SK-N-SH (cell line): Measurements from ENCODE around the gene WWC2. TPM values are rescaled to one million over a fixed set of nuclear protein-coding genes. Genes with fewer than 3 reads are reported as not detected.

Experiments used
- CTCF ChIA-PET: fragments of 300-600, 350-600 bp; formaldehyde crosslinking; extraction: SDS; loops from one replicate; lab custom pipeline; 2021; lab: Yijun Ruan, JAX
- POLR2A ChIA-PET: fragments of 350-600 bp; sonication (Branson Sonifier 250); formaldehyde crosslinking; extraction: SDS; loops from one replicate; lab custom pipeline; 2020; ENCODE audit warnings: antibody characterized with exemption, inconsistent platforms; lab: Yijun Ruan, JAX
- DNase-seq: peaks from one replicate; pipeline ENCODE4 v3.0.0; 2012
- H2AFZ ChIP-seq: fragments of 200-600 bp; sonication (generic); 2 replicates; pipeline ENCODE4 v1.8.1; 2016; ENCODE audit warnings: antibody characterized with exemption, mild to moderate bottlenecking, low read depth
- H3F3A ChIP-seq: fragments of 200-600 bp; sonication (generic); replicated peaks from 2 replicates; pipeline ENCODE3; 2016; ENCODE audit warnings: antibody characterized with exemption, mild to moderate bottlenecking; ENCODE audit not compliant: insufficient read depth
- H3K27ac ChIP-seq, 2 experiments: fragments of 200-500 bp in 1 of 2; fragments of 200-600 bp in 1 of 2; sonication (Bioruptor generic) in 1 of 2; sonication (generic), shearing (Covaris generic) in 1 of 2; 2 replicates each; pipeline versions ENCODE4 v1.5.1 to v1.6.1; 2014 to 2016; ENCODE audit warnings: low read depth in 2 of 2, inconsistent platforms in 1 of 2, low read length in 1 of 2, mild to moderate bottlenecking in 1 of 2, mixed read lengths in 1 of 2
- H3K27me3 ChIP-seq: fragments of 200-600 bp; sonication (generic), shearing (Covaris generic); 2 replicates; pipeline ENCODE4 v1.6.1; 2016; ENCODE audit warnings: mixed run types; ENCODE audit not compliant: insufficient read depth
- H3K36me3 ChIP-seq, 2 experiments: fragments of 200-500 bp in 1 of 2; fragments of 200-600 bp in 1 of 2; sonication (Bioruptor generic) in 1 of 2; sonication (generic) in 1 of 2; replicated peaks in 1 of 2; 2 replicates each; pipeline versions ENCODE3 to v1.5.1; 2014 to 2016; ENCODE audit warnings: low read length in 1 of 2, mild to moderate bottlenecking in 1 of 2; ENCODE audit not compliant: insufficient read depth in 2 of 2, control insufficient read depth in 1 of 2
- H3K4me1 ChIP-seq, 2 experiments: fragments of 200-500 bp in 1 of 2; fragments of 200-600 bp in 1 of 2; sonication (Bioruptor generic) in 1 of 2; sonication (generic), shearing (Covaris generic) in 1 of 2; 2 replicates each; pipeline versions ENCODE4 v1.5.1 to v1.6.1; 2014 to 2016; ENCODE audit warnings: low read depth in 1 of 2, low read length in 1 of 2, mixed run types in 1 of 2; ENCODE audit not compliant: insufficient read depth in 2 of 2, control insufficient read depth in 1 of 2
- H3K4me2 ChIP-seq: fragments of 200-600 bp; sonication (generic), shearing (Covaris generic); 2 replicates; pipeline ENCODE4 v1.6.1; 2017; ENCODE audit warnings: mixed run types
- H3K4me3 ChIP-seq, 2 experiments: fragments of 200-500 bp in 1 of 2; fragments of 200-600 bp in 1 of 2; sonication (Bioruptor generic) in 1 of 2; sonication (generic), shearing (Covaris generic) in 1 of 2; 2 replicates each; pipeline versions ENCODE4 v1.5.1 to v1.8.1; 2014 to 2016; ENCODE audit warnings: low read depth in 2 of 2, inconsistent platforms in 1 of 2, low read length in 1 of 2, mild to moderate bottlenecking in 1 of 2, mixed read lengths in 1 of 2, moderate library complexity in 1 of 2
- H3K79me2 ChIP-seq: fragments of 200-600 bp; sonication (generic); 2 replicates; pipeline ENCODE4 v1.8.1; 2017; ENCODE audit warnings: mild to moderate bottlenecking; ENCODE audit not compliant: insufficient read depth
- H3K9ac ChIP-seq: fragments of 200-600 bp; sonication (generic); 2 replicates; pipeline ENCODE4 v1.6.1; 2017; ENCODE audit warnings: mixed run types
- H3K9me2 ChIP-seq: fragments of 200-600 bp; sonication (generic); 2 replicates; pipeline ENCODE4 v1.6.1; 2017; ENCODE audit warnings: mixed run types
- H3K9me3 ChIP-seq: fragments of 200-600 bp; sonication (generic); 2 replicates; pipeline ENCODE4 v1.6.1; 2017; ENCODE audit warnings: mixed run types, mild to moderate bottlenecking, moderate library complexity
- H4K20me1 ChIP-seq: fragments of 200-600 bp; sonication (generic); 2 replicates; pipeline ENCODE4 v1.6.1; 2017; ENCODE audit warnings: mild to moderate bottlenecking, mixed run types; ENCODE audit not compliant: insufficient read depth
- EP300 ChIP-seq, 2 experiments: IDR thresholded peaks; 2 replicates each; pipeline versions ENCODE4 v1.4.0 to v1.6.1; 2012; ENCODE audit warnings: borderline replicate concordance in 1 of 2, low read depth in 1 of 2, low read length in 1 of 2
- FOSL2 ChIP-seq: IDR thresholded peaks from 2 replicates; pipeline ENCODE4 v1.4.0; 2012; ENCODE audit warnings: low read depth, mild to moderate bottlenecking, moderate library complexity, borderline replicate concordance
- FOXJ3 ChIP-seq: sonication (generic); formaldehyde crosslinking; IDR thresholded peaks from 2 replicates; pipeline ENCODE4 v1.5.1; 2020; ENCODE audit warnings: mild to moderate bottlenecking, missing genetic modification reagents
- FOXM1 ChIP-seq: IDR thresholded peaks from 2 replicates; pipeline ENCODE4 v1.4.0; 2012; ENCODE audit warnings: low read depth, mild to moderate bottlenecking
- GABPA ChIP-seq: IDR thresholded peaks from 2 replicates; pipeline ENCODE4 v1.4.0; 2012; ENCODE audit warnings: low read depth, mild to moderate bottlenecking
- IRF3 ChIP-seq: fragments of 150-350 bp; IDR thresholded peaks from 2 replicates; pipeline ENCODE4 v1.6.1; 2016; ENCODE audit warnings: mild to moderate bottlenecking, low read depth, low read length
- JUND ChIP-seq: IDR thresholded peaks from 2 replicates; pipeline ENCODE4 v1.4.0; 2012
- MAX ChIP-seq: IDR thresholded peaks from 2 replicates; pipeline ENCODE4 v1.4.0; 2012; ENCODE audit warnings: low read depth
- MEF2A ChIP-seq: IDR thresholded peaks from 2 replicates; pipeline ENCODE4 v1.4.0; 2012; ENCODE audit warnings: low read depth, borderline replicate concordance
- MXI1 ChIP-seq: IDR thresholded peaks from 2 replicates; pipeline ENCODE4 v1.6.1; 2012; ENCODE audit warnings: mild to moderate bottlenecking, low read depth, low read length, improper control_type of control experiment
- PBX3 ChIP-seq: IDR thresholded peaks from 2 replicates; pipeline ENCODE4; 2012
- POLR2AphosphoS5 ChIP-seq: IDR thresholded peaks from 2 replicates; pipeline ENCODE4 v1.6.1; 2012; ENCODE audit warnings: low read depth, low read length
- RFX5 ChIP-seq: IDR thresholded peaks from 2 replicates; pipeline ENCODE4 v1.6.1; 2012; ENCODE audit warnings: mild to moderate bottlenecking, improper control_type of control experiment, low read length
- TAF1 ChIP-seq: IDR thresholded peaks from 2 replicates; pipeline ENCODE4 v1.6.1; 2012; ENCODE audit warnings: low read depth, mild to moderate bottlenecking, low read length, moderate library complexity, borderline replicate concordance
- USF2 ChIP-seq: fragments of 150-350 bp; IDR thresholded peaks from 2 replicates; pipeline ENCODE4 v1.6.1; 2017; ENCODE audit warnings: antibody characterized with exemption, low read length, low read depth, borderline replicate concordance
- WGBS: methylation state at CpG from one replicate; pipeline ENCODE4 v1.1.6; 2017; ENCODE audit warnings: low lambda C conversion rate; 5-methylcytosine and 5-hydroxymethylcytosine counted together
- polyA plus RNA-seq, 3 experiments: library from polyadenylated mRNA; depleted of rRNA; stranded (reverse); fragments of >200 nt; gene quantifications; 2 replicates each; pipeline ENCODE4 v1.2.3, GENCODE V29; 2012

Gene WWC2
- polyA plus RNA-seq, 1 of the 3 experiments (the other 2 are of a cell fraction) = 18.4 TPM

GRCh38 chr4:183081116-183081469 lies 18.0 kb upstream of the WWC2 start:
- POLR2A ChIA-PET = no interaction called here
- no peak overlapping the region for H3K9ac ChIP-seq
- H3K36me3 ChIP-seq = no peaks in the 10 kb centered on the region
- H3K4me2 ChIP-seq = no peak overlapping the region
- 61% methylated on average over 3 of the region's 3 CpGs for WGBS
- CTCF ChIA-PET = interaction anchor here (1.3 to 3.0 kb wide), 4 partner anchors 12 to 181 kb away, joined by 5 to 22 read pairs (median 6); no protein-coding TSS in a partner anchor
- DNase-seq = no peak
- H3K4me1 ChIP-seq = no peaks in the 10 kb centered on the region
- H3F3A ChIP-seq = no peaks in the 10 kb centered on the region
- H3K79me2 ChIP-seq = no peaks in the 10 kb centered on the region
- no peaks in the 10 kb centered on the region for H3K9me3 ChIP-seq
- H3K27me3 ChIP-seq = no peaks in the 10 kb centered on the region
- H4K20me1 ChIP-seq = no peaks in the 10 kb centered on the region
- TF ChIP-seq RFX5 (no peak), FOXJ3 (no peak), FOSL2 (no peak), USF2 (no peak), MXI1 (no peak)
- H2AFZ ChIP-seq = 0 out of 2 replicates have a peak overlapping the region, but pooled peaks have one; percentile 29
- H3K27ac ChIP-seq = no peak overlapping the region
- H3K9me2 ChIP-seq = no peaks in the 10 kb centered on the region
- H3K4me3 ChIP-seq = no peak overlapping the region

GRCh38 chr4:183082053-183082452 lies 17.0 kb upstream of the WWC2 start:
- H3F3A ChIP-seq = no peaks in the 10 kb centered on the region
- H3K9ac ChIP-seq = no peak overlapping the region
- H3K9me2 ChIP-seq = no peaks in the 10 kb centered on the region
- no peaks in the 10 kb centered on the region for H3K79me2 ChIP-seq
- H3K27ac ChIP-seq = no peak overlapping the region
- H3K4me2 ChIP-seq = no peak overlapping the region
- CTCF ChIA-PET = interaction anchor here (1.0 to 1.3 kb wide), 3 partner anchors 174 to 181 kb away, joined by 3 to 5 read pairs (median 3); no protein-coding TSS in a partner anchor
- TF ChIP-seq GABPA (no peak), MAX (no peak), FOXM1 (no peak), POLR2AphosphoS5 (no peak)
- no peak for DNase-seq
- H3K4me3 ChIP-seq = no peak overlapping the region
- no peaks in the 10 kb centered on the region for H3K36me3 ChIP-seq
- POLR2A ChIA-PET = no interaction called here
- H4K20me1 ChIP-seq = no peaks in the 10 kb centered on the region
- H3K27me3 ChIP-seq = no peaks in the 10 kb centered on the region
- H3K9me3 ChIP-seq = no peaks in the 10 kb centered on the region
- H2AFZ ChIP-seq = no peak overlapping the region
- no peaks in the 10 kb centered on the region for H3K4me1 ChIP-seq
- WGBS = 76% methylated on average over 3 of the region's 3 CpGs

GRCh38 chr4:183094393-183095198 lies 4.5 kb upstream of the WWC2 start:
- no peak overlapping the region for H3K4me2 ChIP-seq
- DNase-seq = no peak

More at GRCh38 chr4:183094393-183095198, 4.5 kb upstream of the WWC2 start:
- Histone ChIP-seq H3K27me3 (no peaks in the 10 kb centered on the region), H3K9me3 (no peaks in the 10 kb centered on the region), H3F3A (peaks cover 9% of the 10 kb centered on the region), H3K9me2 (no peaks in the 10 kb centered on the region), H3K4me3 (no peak overlapping the region), H3K27ac (no peak overlapping the region), H3K79me2 (peaks cover 4% of the 10 kb centered on the region; the same call in 1 of the 2 replicates), H3K4me1 (peaks cover 0 to 20% of the 10 kb centered on the region in 2 experiments; a peak in 2 of 4 replicates), H4K20me1 (no peaks in the 10 kb centered on the region), H2AFZ (no peak overlapping the region), H3K36me3 (no peaks in the 10 kb centered on the region), H3K9ac (no peak overlapping the region)
- POLR2A ChIA-PET = no interaction called here
- CTCF ChIA-PET = interaction anchor here (1.3 to 4.2 kb wide), 2 partner anchors 21 to 163 kb away, joined by 3 to 15 read pairs; no protein-coding TSS in a partner anchor
- WGBS = 78% methylated on average over 6 of the region's 6 CpGs
- TF ChIP-seq JUND = no peak
- no peak for TF ChIP-seq MEF2A
- no peak for TF ChIP-seq MXI1
- no peak for TF ChIP-seq IRF3
- TF ChIP-seq MAX = no peak
- no peak for TF ChIP-seq PBX3
- no peak for TF ChIP-seq TAF1
- TF ChIP-seq FOSL2 = no peak
- TF ChIP-seq EP300 (IDR thresholded peaks at IDR 0.05; ENCODE audit: borderline replicate concordance in 1 of 2, low read depth in 1 of 2, low read length in 1 of 2) = no peak
